Panc1 (cell line): ENCODE results near the gene SOBP.

Experiments
- POLR2AphosphoS5 ChIP-seq: IDR thresholded peaks from 2 replicates; pipeline ENCODE4 v1.6.1; 2012; ENCODE audit warnings: mild to moderate bottlenecking, low read depth, low read length, moderate library complexity
- TF ChIP-seq, protein P1 (sequence below): fragments of 450-650 bp; IDR thresholded peaks from 2 replicates; pipeline ENCODE4 v1.5.1; 2017; ENCODE audit warnings: mild to moderate bottlenecking

DNA sequence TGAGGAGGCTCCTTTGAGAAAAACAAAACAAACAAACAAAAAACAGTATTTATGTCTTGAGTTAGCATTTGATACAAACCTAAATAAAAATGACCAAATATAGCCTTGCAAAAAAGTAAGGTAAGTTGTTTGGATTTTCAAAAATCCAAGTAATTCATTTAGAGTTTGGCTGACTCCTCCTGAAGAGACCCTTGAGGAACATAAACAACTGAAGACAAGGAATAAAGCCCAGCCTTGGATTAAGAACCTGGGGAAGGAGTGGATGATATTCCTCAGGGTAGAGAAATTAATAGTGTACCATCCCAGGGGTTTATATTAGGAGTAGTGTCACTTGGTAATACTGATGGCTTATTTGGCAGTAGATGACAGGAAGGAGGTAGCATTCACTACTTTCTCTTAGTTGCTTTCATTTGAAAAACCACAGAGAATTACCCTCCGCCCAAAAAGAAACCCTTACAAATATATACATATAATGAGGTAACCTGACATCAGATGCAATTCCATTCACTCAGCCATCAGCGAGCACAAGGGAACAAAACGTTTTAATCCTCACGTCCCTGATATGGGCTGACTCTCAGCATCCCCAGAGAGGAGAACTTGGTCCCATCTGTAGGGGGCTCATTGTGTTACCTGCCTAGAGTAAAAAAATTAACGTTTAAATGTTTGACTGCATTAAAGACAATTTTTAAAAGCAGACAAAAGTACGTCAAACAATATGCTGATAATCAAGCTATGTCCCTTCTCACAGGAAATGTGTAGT, 57.0 kb downstream of the SOBP start:
- TF ChIP-seq, protein P1, sequence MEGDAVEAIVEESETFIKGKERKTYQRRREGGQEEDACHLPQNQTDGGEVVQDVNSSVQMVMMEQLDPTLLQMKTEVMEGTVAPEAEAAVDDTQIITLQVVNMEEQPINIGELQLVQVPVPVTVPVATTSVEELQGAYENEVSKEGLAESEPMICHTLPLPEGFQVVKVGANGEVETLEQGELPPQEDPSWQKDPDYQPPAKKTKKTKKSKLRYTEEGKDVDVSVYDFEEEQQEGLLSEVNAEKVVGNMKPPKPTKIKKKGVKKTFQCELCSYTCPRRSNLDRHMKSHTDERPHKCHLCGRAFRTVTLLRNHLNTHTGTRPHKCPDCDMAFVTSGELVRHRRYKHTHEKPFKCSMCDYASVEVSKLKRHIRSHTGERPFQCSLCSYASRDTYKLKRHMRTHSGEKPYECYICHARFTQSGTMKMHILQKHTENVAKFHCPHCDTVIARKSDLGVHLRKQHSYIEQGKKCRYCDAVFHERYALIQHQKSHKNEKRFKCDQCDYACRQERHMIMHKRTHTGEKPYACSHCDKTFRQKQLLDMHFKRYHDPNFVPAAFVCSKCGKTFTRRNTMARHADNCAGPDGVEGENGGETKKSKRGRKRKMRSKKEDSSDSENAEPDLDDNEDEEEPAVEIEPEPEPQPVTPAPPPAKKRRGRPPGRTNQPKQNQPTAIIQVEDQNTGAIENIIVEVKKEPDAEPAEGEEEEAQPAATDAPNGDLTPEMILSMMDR: no peak
- no peak for TF ChIP-seq POLR2AphosphoS5
